Keratinocyte (primary cell): Measurements from ENCODE around the gene FMN2. TPM values are rescaled to one million over a fixed set of nuclear protein-coding genes. Genes with fewer than 3 reads are reported as not detected.

Source experiments
- DNase-seq: peaks from one replicate; pipeline ENCODE4 v3.0.0-alpha.2; 2011; ENCODE audit warnings: low read depth, missing footprints, low spot score
- FAIRE-seq: peaks from 2 replicates; lab custom pipeline; 2011; peaks lifted over from hg19 to GRCh38; lab: Jason Lieb, UNC
- H2AFZ ChIP-seq: 2 replicates; pipeline ENCODE4 v1.6.0; 2012; ENCODE audit warnings: low read length, control low read depth, inconsistent platforms; ENCODE audit not compliant: control insufficient read depth
- H3K27ac ChIP-seq: 2 replicates; pipeline ENCODE4 v1.5.1; 2011; ENCODE audit warnings: low read length; ENCODE audit not compliant: control insufficient read depth, insufficient read depth
- H3K27me3 ChIP-seq: 3 replicates; pipeline ENCODE4 v1.6.0; 2011; ENCODE audit warnings: low read length; ENCODE audit not compliant: control insufficient read depth, insufficient read depth; ENCODE audit errors: extremely low read depth
- H3K36me3 ChIP-seq, 2 experiments: 2 replicates in 1 of 2; 3 replicates in 1 of 2; pipeline ENCODE4 v1.5.1; 2011; ENCODE audit warnings: low read length in 2 of 2, mild to moderate bottlenecking in 1 of 2; ENCODE audit not compliant: control insufficient read depth in 2 of 2, insufficient read depth in 2 of 2; ENCODE audit errors: extremely low read depth in 1 of 2
- H3K4me1 ChIP-seq: 3 replicates; pipeline ENCODE4 v1.5.1; 2011; ENCODE audit warnings: low read length; ENCODE audit not compliant: control insufficient read depth, insufficient read depth; ENCODE audit errors: extremely low read depth
- H3K4me2 ChIP-seq: 3 replicates; pipeline ENCODE4 v1.6.0; 2011; ENCODE audit warnings: low read depth, low read length; ENCODE audit not compliant: control insufficient read depth, insufficient read depth; ENCODE audit errors: extremely low read depth
- H3K4me3 ChIP-seq, 3 experiments: fragments of 200-600 bp in 1 of 3; sonication (generic) in 1 of 3; 2 replicates in 2 of 3; 3 replicates in 1 of 3; pipeline ENCODE4 v1.5.1; 2011 to 2016; ENCODE audit warnings: low read length in 3 of 3, mild to moderate bottlenecking in 3 of 3, control low read depth in 2 of 3, inconsistent platforms in 1 of 3, low read depth in 1 of 3, mixed read lengths in 1 of 3, mixed run types in 1 of 3, moderate library complexity in 1 of 3; ENCODE audit not compliant: control insufficient read depth in 2 of 3, insufficient read depth in 2 of 3; ENCODE audit errors: extremely low read depth in 1 of 3
- H3K79me2 ChIP-seq: 2 replicates; pipeline ENCODE4 v1.6.0; 2012; ENCODE audit warnings: low read length; ENCODE audit not compliant: control insufficient read depth, insufficient read depth
- H3K9ac ChIP-seq: 3 replicates; pipeline ENCODE4 v1.6.0; 2011; ENCODE audit warnings: low read length; ENCODE audit not compliant: control insufficient read depth, insufficient read depth; ENCODE audit errors: extremely low read depth
- H3K9me1 ChIP-seq: 3 replicates; pipeline ENCODE4 v1.6.0; 2011; ENCODE audit warnings: low read length; ENCODE audit not compliant: control insufficient read depth, insufficient read depth; ENCODE audit errors: extremely low read depth
- H3K9me3 ChIP-seq: 2 replicates; pipeline ENCODE4 v1.5.1; 2012; ENCODE audit warnings: low read depth, low read length; ENCODE audit not compliant: control insufficient read depth
- H4K20me1 ChIP-seq: 3 replicates; pipeline ENCODE4 v1.6.0; 2011; ENCODE audit warnings: low read length; ENCODE audit not compliant: control insufficient read depth, insufficient read depth; ENCODE audit errors: extremely low read depth
- EZH2 ChIP-seq: IDR thresholded peaks from one replicate; pipeline ENCODE4 v1.6.1; 2012; ENCODE audit warnings: inconsistent platforms, mild to moderate bottlenecking, low read length, moderate library complexity
- dilution Hi-C: fragments of 300-500 bp; cut with MboI; formaldehyde crosslinking; loops from one replicate; pipeline ENCODE4 v1.7.0; 2020; ENCODE audit warnings: low sequenced_read_pairs; ENCODE audit not compliant: extremely low pct_ligation_motif_present
- polyA plus RNA-seq, 5 experiments: library from polyadenylated mRNA; depleted of rRNA in 3 of 5; stranded (reverse) in 3 of 5; stranded (forward) in 1 of 5; unstranded in 1 of 5; fragments of >200 nt; gene quantifications; 1 replicate in 1 of 5; 2 replicates in 3 of 5; 3 replicates in 1 of 5; pipeline versions ENCODE4 v1.2.1 to v1.2.3, GENCODE V29; 2011 to 2012; ENCODE audit warnings: missing spikeins in 2 of 5, low read depth in 1 of 5, low replicate concordance in 1 of 5
- TF ChIP-seq, protein P1 (sequence below), 3 experiments: IDR thresholded peaks in 1 of 3; conservative IDR thresholded peaks in 1 of 3; optimal IDR thresholded peaks in 1 of 3; 2 replicates in 2 of 3; 3 replicates in 1 of 3; pipeline versions ENCODE3 to v1.5.1; 2011; ENCODE audit warnings: low read length in 3 of 3, mild to moderate bottlenecking in 3 of 3, moderate library complexity in 2 of 3, control low read depth in 1 of 3, inconsistent platforms in 1 of 3; ENCODE audit not compliant: insufficient read depth in 2 of 3; ENCODE audit errors: extremely low read depth in 1 of 3

The FMN2 gene
- polyA plus RNA-seq, 1 donor (not counting 4 experiments of a cell fraction or from before 2014, with no cell fraction given) = not detected

DNA sequence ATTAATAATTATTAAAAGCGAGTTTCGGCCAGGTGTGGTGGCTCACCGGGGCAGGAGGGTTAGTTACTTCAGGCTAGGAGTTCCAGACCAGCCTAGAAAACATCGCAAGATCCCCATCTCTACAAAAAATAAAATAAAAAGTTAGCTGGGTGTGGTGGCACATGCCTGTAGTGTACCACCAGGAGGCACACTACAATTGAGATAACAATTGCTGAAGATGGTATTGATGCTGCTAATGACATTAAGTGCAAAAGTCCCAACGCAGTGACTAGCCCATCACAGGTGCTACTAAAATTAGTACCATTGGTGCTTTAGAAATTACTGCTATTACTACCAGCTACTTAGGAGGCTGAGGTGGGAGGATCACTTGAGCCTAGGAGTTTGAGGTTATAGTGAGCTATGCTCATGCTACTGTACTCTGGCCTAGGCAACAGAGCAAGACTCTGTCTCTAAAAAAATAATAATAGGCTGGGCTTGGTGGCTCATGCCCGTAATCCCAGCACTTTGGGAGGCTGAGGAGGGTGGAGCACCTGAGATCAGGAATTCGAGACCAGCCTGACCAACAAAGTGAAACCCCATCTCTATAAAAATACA lies 363.6 kb downstream of the FMN2 start:
- H3K9ac ChIP-seq = no peak overlapping the region
- peaks cover 4% of the 10 kb centered on the region for H3K9me3 ChIP-seq
- no peak overlapping the region for H3K4me3 ChIP-seq
- DNase-seq (no peak), FAIRE-seq (no peak)
- H3K36me3 ChIP-seq = no peaks in the 10 kb centered on the region
- H3K4me2 ChIP-seq = no peak overlapping the region
- no peak overlapping the region for H3K27ac ChIP-seq
- H3K79me2 ChIP-seq = no peaks in the 10 kb centered on the region
- no peak overlapping the region for H2AFZ ChIP-seq
- no peaks in the 10 kb centered on the region for H3K27me3 ChIP-seq
- H3K4me1 ChIP-seq = no peaks in the 10 kb centered on the region
- H3K9me1 ChIP-seq = no peaks in the 10 kb centered on the region
- TF ChIP-seq, protein P1, sequence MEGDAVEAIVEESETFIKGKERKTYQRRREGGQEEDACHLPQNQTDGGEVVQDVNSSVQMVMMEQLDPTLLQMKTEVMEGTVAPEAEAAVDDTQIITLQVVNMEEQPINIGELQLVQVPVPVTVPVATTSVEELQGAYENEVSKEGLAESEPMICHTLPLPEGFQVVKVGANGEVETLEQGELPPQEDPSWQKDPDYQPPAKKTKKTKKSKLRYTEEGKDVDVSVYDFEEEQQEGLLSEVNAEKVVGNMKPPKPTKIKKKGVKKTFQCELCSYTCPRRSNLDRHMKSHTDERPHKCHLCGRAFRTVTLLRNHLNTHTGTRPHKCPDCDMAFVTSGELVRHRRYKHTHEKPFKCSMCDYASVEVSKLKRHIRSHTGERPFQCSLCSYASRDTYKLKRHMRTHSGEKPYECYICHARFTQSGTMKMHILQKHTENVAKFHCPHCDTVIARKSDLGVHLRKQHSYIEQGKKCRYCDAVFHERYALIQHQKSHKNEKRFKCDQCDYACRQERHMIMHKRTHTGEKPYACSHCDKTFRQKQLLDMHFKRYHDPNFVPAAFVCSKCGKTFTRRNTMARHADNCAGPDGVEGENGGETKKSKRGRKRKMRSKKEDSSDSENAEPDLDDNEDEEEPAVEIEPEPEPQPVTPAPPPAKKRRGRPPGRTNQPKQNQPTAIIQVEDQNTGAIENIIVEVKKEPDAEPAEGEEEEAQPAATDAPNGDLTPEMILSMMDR (optimal IDR thresholded peaks at IDR 0.05 in 1 of 3, IDR thresholded peaks at IDR 0.05 in 1 of 3, conservative IDR thresholded peaks at IDR 0.05 in 1 of 3; ENCODE audit: extremely low read depth in 1 of 3, insufficient read depth in 2 of 3, low read length in 3 of 3) = no peak
- TF ChIP-seq EZH2 = no peak
- no peaks in the 10 kb centered on the region for H4K20me1 ChIP-seq
- dilution Hi-C loops = no loop called here

- Histone ChIP-seq H2AFZ (no peak overlapping the region), H3K79me2 (no peaks in the 10 kb centered on the region), H3K27me3 (no peaks in the 10 kb centered on the region), H3K4me1 (no peaks in the 10 kb centered on the region), H3K4me2 (no peak overlapping the region), H3K36me3 (no peaks in the 10 kb centered on the region), H3K9me3 (peaks cover 4% of the 10 kb centered on the region), H3K4me3 (no peak overlapping the region), H3K9ac (no peak overlapping the region), H4K20me1 (no peaks in the 10 kb centered on the region), H3K9me1 (no peaks in the 10 kb centered on the region), H3K27ac (no peak overlapping the region)
- dilution Hi-C loops = no loop called here
- DNase-seq (no peak), FAIRE-seq (no peak)
- TF ChIP-seq, protein P1 (optimal IDR thresholded peaks at IDR 0.05 in 1 of 3, IDR thresholded peaks at IDR 0.05 in 1 of 3, conservative IDR thresholded peaks at IDR 0.05 in 1 of 3; ENCODE audit: extremely low read depth in 1 of 3, insufficient read depth in 2 of 3, low read length in 3 of 3) = no peak
- TF ChIP-seq EZH2 = no peak
Observed at GRCh38 chr1:240457203-240457602, 365.5 kb downstream of the FMN2 start.
